HTERT RPE-1 (cell line): ENCODE results near the gene MAN2A2.
"Not testable (repeated sequence)": the region's sequence is repeated elsewhere in the genome, so short reads cannot be mapped to it uniquely, and the experiment has no call there.

Experiments
- in situ Hi-C: fragments of 300-500 bp; cut with MboI; formaldehyde crosslinking; loops from 4 replicates; pipeline ENCODE4 v1.14.3; 2020; ENCODE audit warnings: low sequenced_read_pairs

The MAN2A2 gene

GRCh38 chr15:90871139-90871715, 31.9 kb upstream of the MAN2A2 start:
- in situ Hi-C loops = no loop called here

GRCh38 chr15:90871716-90872485, 31.2 kb upstream of the MAN2A2 start:
- in situ Hi-C loops = no loop called here

GRCh38 chr15:90872486-90873184, 30.5 kb upstream of the MAN2A2 start:
- in situ Hi-C loops = no loop called here

GRCh38 chr15:90873488-90873997, 29.6 kb upstream of the MAN2A2 start:
- in situ Hi-C loops = no loop called here

- in situ Hi-C loops = no loop called here
Measured at GRCh38 chr15:90873998-90874605, 29.0 kb upstream of the MAN2A2 start.

- in situ Hi-C loops = not testable (repeated sequence)
Measured at GRCh38 chr15:90874986-90875385, 28.1 kb upstream of the MAN2A2 start.

- in situ Hi-C loops = no loop called here
Measured at GRCh38 chr15:90875549-90875981, 27.5 kb upstream of the MAN2A2 start.

- in situ Hi-C loops = no loop called here
Measured at GRCh38 chr15:90876046-90876445, 27.1 kb upstream of the MAN2A2 start.

- in situ Hi-C loops = no loop called here
Measured at GRCh38 chr15:90876512-90877170, 26.5 kb upstream of the MAN2A2 start.

- in situ Hi-C loops = no loop called here
Measured at GRCh38 chr15:90877315-90877714, 25.8 kb upstream of the MAN2A2 start.

GRCh38 chr15:90877996-90878395, 25.1 kb upstream of the MAN2A2 start:
- in situ Hi-C loops = no loop called here

GRCh38 chr15:90878660-90879059, 24.4 kb upstream of the MAN2A2 start:
- in situ Hi-C loops = no loop called here

GRCh38 chr15:90879730-90880366, 23.3 kb upstream of the MAN2A2 start:
- in situ Hi-C loops = no loop called here

GRCh38 chr15:90880381-90881145, 22.5 kb upstream of the MAN2A2 start:
- in situ Hi-C loops = no loop called here

- in situ Hi-C loops = no loop called here
Measured at GRCh38 chr15:90881181-90881977, 21.7 kb upstream of the MAN2A2 start.

- in situ Hi-C loops = no loop called here
Measured at GRCh38 chr15:90881978-90882721, 21.0 kb upstream of the MAN2A2 start.

GRCh38 chr15:90882781-90883525, 20.1 kb upstream of the MAN2A2 start:
- in situ Hi-C loops = no loop called here
